Central memory CD8-positive, alpha-beta T cell (primary cell): ENCODE measurements around the gene ZNF613.
"Not testable (repeated sequence)": the region's sequence is repeated elsewhere in the genome, so short reads cannot be mapped to it uniquely, and the experiment has no call there.

Source experiments
- ATAC-seq: fragments of 150-1000 bp; cut with Tn5 transposase; replicated peaks from 2 replicates; pipeline ENCODE4 v1.10.0; 2022; ENCODE audit warnings: mild to moderate bottlenecking, moderate FRiP score, moderate number of reproducible peaks; ENCODE audit not compliant: poor library complexity, severe bottlenecking; ENCODE audit errors: extremely low read depth
- DNase-seq, 2 donors: peaks; one replicate each; pipeline ENCODE4 v3.0.0; 2021; ENCODE audit warnings: low spot score in 2 of 2
- H3K27ac Mint-ChIP-seq: one replicate; pipeline ENCODE4 v1.8.0; 2022; ENCODE audit warnings: low read depth, mild to moderate bottlenecking, moderate library complexity, mixed read lengths
- H3K27me3 Mint-ChIP-seq: one replicate; pipeline ENCODE4 v1.8.0; 2022; ENCODE audit warnings: mixed read lengths
- H3K36me3 Mint-ChIP-seq: one replicate; pipeline ENCODE4 v1.8.0; 2022; ENCODE audit warnings: mild to moderate bottlenecking, moderate library complexity, mixed read lengths; ENCODE audit not compliant: insufficient read depth
- H3K4me1 Mint-ChIP-seq: one replicate; pipeline ENCODE4 v1.8.0; 2022; ENCODE audit warnings: mixed read lengths
- H3K4me3 Mint-ChIP-seq: one replicate; pipeline ENCODE4 v1.8.0; 2022; ENCODE audit warnings: mild to moderate bottlenecking, moderate library complexity, mixed read lengths
- H3K9me3 Mint-ChIP-seq: one replicate; pipeline ENCODE4 v1.8.0; 2022; ENCODE audit warnings: mixed read lengths

ZNF613 gene

GRCh38 chr19:51957846-51958245, 30.6 kb downstream of the ZNF613 start:
- not testable (repeated sequence) for DNase-seq, H3K36me3 Mint-ChIP-seq, H3K27me3 Mint-ChIP-seq, H3K27ac Mint-ChIP-seq, H3K4me1 Mint-ChIP-seq, H3K4me3 Mint-ChIP-seq, ATAC-seq
- peaks cover 45% of the 10 kb centered on the region for H3K9me3 Mint-ChIP-seq

GRCh38 chr19:51959791-51960190, 32.5 kb downstream of the ZNF613 start:
- H3K4me3 Mint-ChIP-seq = no peak overlapping the region
- DNase-seq (no peak), ATAC-seq (no peak)
- no peaks in the 10 kb centered on the region for H3K4me1 Mint-ChIP-seq
- H3K36me3 Mint-ChIP-seq = peaks cover 10% of the 10 kb centered on the region
- peaks cover 56% of the 10 kb centered on the region for H3K9me3 Mint-ChIP-seq
- H3K27ac Mint-ChIP-seq = no peak overlapping the region
- H3K27me3 Mint-ChIP-seq = no peaks in the 10 kb centered on the region

DNA sequence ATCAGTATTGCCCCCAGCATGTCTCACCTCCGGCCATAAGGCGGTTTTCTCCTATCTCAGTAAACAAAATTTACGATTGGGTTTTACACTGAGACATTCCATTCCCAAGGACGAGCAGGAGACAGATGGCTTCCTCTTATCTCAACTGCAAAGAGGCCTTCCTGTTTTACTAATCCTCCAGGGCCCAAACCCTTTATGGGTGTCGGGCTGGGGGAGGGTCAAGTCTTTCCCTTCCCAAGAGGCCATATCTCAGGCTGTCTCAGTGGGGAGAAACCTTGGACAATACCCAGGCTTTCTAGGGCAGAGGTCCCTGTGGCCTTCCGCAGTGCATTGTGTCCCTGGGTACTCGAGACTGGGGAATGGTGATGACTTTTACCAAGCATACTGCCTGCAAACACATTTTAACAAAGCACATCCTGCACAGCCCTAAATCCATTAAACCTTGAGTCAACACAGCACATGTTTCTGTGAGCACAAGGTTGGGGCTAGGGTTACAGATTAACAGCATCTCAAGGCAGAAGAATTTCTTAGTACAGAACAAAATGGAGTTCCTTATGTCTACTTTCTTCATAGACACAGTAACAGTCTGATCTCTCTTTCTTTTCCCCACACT, 33.5 kb downstream of the ZNF613 start:
- not testable (repeated sequence) for ATAC-seq, H3K4me1 Mint-ChIP-seq, H3K27me3 Mint-ChIP-seq, H3K27ac Mint-ChIP-seq, H3K4me3 Mint-ChIP-seq, DNase-seq
- Mint-ChIP-seq H3K36me3 (peaks cover 20% of the 10 kb centered on the region), H3K9me3 (peaks cover 66% of the 10 kb centered on the region)

- no peak overlapping the region for H3K4me3 Mint-ChIP-seq
- no peaks in the 10 kb centered on the region for H3K27me3 Mint-ChIP-seq
- no peaks in the 10 kb centered on the region for H3K4me1 Mint-ChIP-seq
- H3K9me3 Mint-ChIP-seq = peaks cover 53% of the 10 kb centered on the region
- DNase-seq (no peak), ATAC-seq (no peak)
- no peak overlapping the region for H3K27ac Mint-ChIP-seq
- peaks cover 58% of the 10 kb centered on the region for H3K36me3 Mint-ChIP-seq
These were observed 38.3 kb downstream of the ZNF613 start for GRCh38 chr19:51965583-51965982.

GRCh38 chr19:51970718-51971117, 43.4 kb downstream of the ZNF613 start:
- Mint-ChIP-seq H3K9me3 (peaks cover 26% of the 10 kb centered on the region), H3K27me3 (no peaks in the 10 kb centered on the region), H3K4me1 (no peaks in the 10 kb centered on the region), H3K36me3 (peaks cover 77% of the 10 kb centered on the region), H3K4me3 (no peak overlapping the region), H3K27ac (no peak overlapping the region)
- ATAC-seq (no peak), DNase-seq (no peak)

DNA sequence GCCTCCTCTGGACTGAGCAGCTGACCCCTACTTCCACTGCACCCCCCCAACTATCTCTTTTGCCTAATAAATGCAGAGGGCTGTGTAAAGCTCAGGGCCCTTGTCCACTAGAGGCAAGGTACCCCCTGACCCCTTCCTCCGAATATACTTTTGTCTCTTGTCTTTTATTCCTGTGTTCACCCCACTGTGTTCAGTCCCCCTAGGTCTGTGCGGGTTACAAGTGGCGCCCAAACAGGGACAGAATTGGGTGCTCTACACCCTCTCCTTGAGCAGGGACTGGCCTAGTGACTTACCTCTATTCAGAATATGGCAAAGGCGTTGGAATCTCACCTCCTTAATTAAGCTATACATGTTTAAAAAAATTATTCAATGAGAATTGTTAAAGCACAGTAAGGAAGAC, 44.4 kb downstream of the ZNF613 start:
- H3K9me3 Mint-ChIP-seq = peaks cover 30% of the 10 kb centered on the region
- H3K4me3 Mint-ChIP-seq = no peak overlapping the region
- DNase-seq = no peak

DNA sequence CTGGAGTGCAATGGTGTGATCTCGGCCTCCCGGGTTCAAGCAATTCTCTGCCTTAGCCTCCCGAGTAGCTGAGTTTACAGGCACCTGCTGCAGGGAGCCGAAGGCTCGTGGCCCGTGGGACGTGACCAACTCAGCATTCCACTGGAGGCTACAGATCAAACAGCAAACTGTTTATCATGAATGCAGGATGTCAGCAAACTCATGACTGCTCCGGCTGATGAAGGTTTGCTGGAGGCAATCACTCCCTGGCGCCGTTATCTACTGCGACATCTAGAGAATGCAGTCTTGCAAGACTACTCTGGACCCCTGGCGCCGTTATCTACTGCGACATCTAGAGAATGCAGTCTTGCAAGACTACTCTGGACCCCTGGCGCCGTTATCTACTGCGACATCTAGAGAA, 48.5 kb downstream of the ZNF613 start:
- peaks cover 20% of the 10 kb centered on the region for H3K9me3 Mint-ChIP-seq
- not testable (repeated sequence) for H3K27ac Mint-ChIP-seq, ATAC-seq, H3K4me3 Mint-ChIP-seq, DNase-seq, H3K4me1 Mint-ChIP-seq, H3K27me3 Mint-ChIP-seq
- peaks cover 45% of the 10 kb centered on the region for H3K36me3 Mint-ChIP-seq

More for the DNA sequence above, 44.4 kb downstream of the ZNF613 start:
- no peak for ATAC-seq
- H3K36me3 Mint-ChIP-seq = peaks cover 68% of the 10 kb centered on the region
- H3K4me1 Mint-ChIP-seq = no peaks in the 10 kb centered on the region
- no peaks in the 10 kb centered on the region for H3K27me3 Mint-ChIP-seq
- no peak overlapping the region for H3K27ac Mint-ChIP-seq

DNA sequence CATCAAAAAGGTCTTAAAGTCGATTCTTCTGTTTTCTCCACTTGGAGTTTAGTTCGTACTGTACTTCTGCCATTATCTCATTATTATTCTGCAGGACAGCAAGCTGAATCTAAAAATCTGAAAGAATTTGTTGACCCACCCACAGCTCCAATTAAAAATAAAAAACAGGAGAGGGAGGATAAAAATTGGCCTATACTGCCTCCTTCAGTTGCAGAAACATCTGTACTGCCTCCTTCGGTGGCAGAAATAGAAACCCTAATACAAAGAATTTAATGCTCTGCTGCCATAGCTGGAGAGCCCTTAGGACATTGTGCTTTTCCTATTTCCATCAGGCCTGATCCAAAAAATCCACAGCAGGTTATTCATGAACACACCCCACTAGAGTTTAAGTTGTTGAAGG, 49.6 kb downstream of the ZNF613 start:
- DNase-seq (no peak), ATAC-seq (no peak)
- no peak overlapping the region for H3K4me3 Mint-ChIP-seq
- peaks cover 6% of the 10 kb centered on the region for H3K4me1 Mint-ChIP-seq
- peaks cover 21% of the 10 kb centered on the region for H3K9me3 Mint-ChIP-seq
- no peak overlapping the region for H3K27ac Mint-ChIP-seq
- peaks cover 37% of the 10 kb centered on the region for H3K36me3 Mint-ChIP-seq
- no peaks in the 10 kb centered on the region for H3K27me3 Mint-ChIP-seq

GRCh38 chr19:51977346-51977745, 50.1 kb downstream of the ZNF613 start:
- Mint-ChIP-seq H3K27ac (no peak overlapping the region), H3K4me1 (peaks cover 6% of the 10 kb centered on the region), H3K9me3 (peaks cover 18% of the 10 kb centered on the region), H3K4me3 (no peak overlapping the region), H3K27me3 (no peaks in the 10 kb centered on the region), H3K36me3 (peaks cover 32% of the 10 kb centered on the region)
- ATAC-seq (no peak), DNase-seq (no peak)

DNA sequence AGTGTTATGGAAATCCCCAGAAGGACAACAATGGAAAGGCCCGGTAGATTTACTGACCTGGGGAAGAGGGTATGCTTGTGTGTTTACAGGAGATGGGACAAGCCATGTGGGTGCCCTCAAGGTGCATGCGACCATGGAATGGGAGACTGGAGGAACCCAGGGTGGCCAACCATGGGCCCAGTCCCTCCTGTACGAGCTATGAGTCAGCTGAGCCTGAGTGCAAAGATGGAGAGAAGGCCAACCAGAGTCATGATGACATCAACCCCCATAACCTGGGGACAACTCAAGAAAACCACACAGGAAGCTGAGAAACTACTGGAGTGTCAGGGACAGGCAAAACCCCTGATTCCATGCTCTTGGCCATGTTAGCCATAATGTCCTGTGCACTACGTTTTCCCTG, 51.6 kb downstream of the ZNF613 start:
- no peak for ATAC-seq
- H3K9me3 Mint-ChIP-seq = peaks cover 29% of the 10 kb centered on the region

DNA sequence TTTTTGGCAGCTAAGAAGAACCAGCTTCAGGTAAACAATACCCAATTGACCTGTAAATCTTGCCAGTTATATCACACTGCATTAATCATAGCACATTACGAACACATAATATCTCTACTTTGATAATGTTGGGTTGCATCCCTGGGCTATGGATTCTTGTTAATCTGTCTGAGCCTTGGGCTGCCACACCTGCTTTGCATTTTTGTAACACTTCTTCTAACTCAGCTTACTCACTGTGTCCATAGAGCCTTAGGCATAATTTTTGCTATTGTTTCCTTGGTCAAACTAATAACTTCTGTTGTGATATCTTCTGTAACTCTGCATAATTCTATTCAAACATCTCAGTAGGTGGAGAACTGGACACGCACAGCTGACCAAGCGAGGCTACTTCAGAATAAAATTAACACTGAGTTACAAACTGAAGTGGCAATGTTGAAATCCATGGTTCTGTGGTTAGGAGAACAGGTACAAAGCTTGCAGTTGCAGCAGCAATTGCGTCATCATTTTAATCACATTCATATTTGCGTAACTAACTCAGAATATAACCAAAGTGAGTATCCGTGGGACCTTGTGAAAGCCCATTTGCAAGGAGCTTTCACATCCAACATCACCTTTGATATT, 53.0 kb downstream of the ZNF613 start:
- peaks cover 13% of the 10 kb centered on the region for H3K36me3 Mint-ChIP-seq
- ATAC-seq = no peak

More for the DNA sequence above, 51.6 kb downstream of the ZNF613 start:
- peaks cover 11% of the 10 kb centered on the region for H3K4me1 Mint-ChIP-seq
- H3K27ac Mint-ChIP-seq = no peak overlapping the region
- no peak overlapping the region for H3K4me3 Mint-ChIP-seq
- peaks cover 21% of the 10 kb centered on the region for H3K36me3 Mint-ChIP-seq
- DNase-seq = no peak
- no peaks in the 10 kb centered on the region for H3K27me3 Mint-ChIP-seq

DNA sequence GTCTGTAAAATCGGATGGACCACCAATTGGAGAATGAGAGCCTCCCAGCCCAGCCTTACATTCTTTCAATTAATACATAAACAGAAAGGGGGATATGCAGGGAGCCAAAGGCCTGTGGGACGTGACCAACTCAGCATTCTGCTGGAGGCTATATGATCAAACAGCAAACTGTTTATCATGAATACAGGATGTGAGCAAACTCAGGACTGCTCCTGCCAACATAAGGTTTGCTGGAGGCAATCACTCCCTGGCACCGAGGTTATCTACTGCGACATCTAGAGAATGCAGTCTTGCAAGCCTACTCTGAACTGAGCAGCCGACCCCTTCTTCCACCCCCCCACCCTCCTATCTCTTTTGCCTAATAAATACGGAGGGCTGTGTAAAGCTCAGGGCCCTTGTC, 53.7 kb downstream of the ZNF613 start:
- not testable (repeated sequence) for DNase-seq, H3K27ac Mint-ChIP-seq, H3K27me3 Mint-ChIP-seq, ATAC-seq, H3K4me3 Mint-ChIP-seq
- Mint-ChIP-seq H3K9me3 (peaks cover 29% of the 10 kb centered on the region), H3K36me3 (peaks cover 11% of the 10 kb centered on the region), H3K4me1 (peaks cover 11% of the 10 kb centered on the region)

More for the DNA sequence above, 53.0 kb downstream of the ZNF613 start:
- Mint-ChIP-seq H3K4me3 (no peak overlapping the region), H3K9me3 (peaks cover 29% of the 10 kb centered on the region), H3K27me3 (no peaks in the 10 kb centered on the region), H3K27ac (no peak overlapping the region), H3K4me1 (peaks cover 11% of the 10 kb centered on the region)
- no peak for DNase-seq

GRCh38 chr19:51983361-51983760, 56.1 kb downstream of the ZNF613 start:
- DNase-seq (no peak), ATAC-seq (no peak)
- Mint-ChIP-seq H3K9me3 (peaks cover 31% of the 10 kb centered on the region), H3K4me1 (peaks cover 20% of the 10 kb centered on the region), H3K27me3 (no peaks in the 10 kb centered on the region), H3K36me3 (peaks cover 18% of the 10 kb centered on the region), H3K27ac (no peak overlapping the region), H3K4me3 (no peak overlapping the region)
